HG02973 (cell line): ENCODE data around the gene MYO9A.
"Not testable (repeated sequence)": the region's sequence is repeated elsewhere in the genome, so short reads cannot be mapped to it uniquely, and the experiment has no call there.

Source experiments
- ATAC-seq: cut with Tn5 transposase; IDR thresholded peaks from one replicate; pipeline ENCODE4 v1.9.1; 2021; ENCODE audit warnings: moderate library complexity; ENCODE audit not compliant: unreplicated experiment

The MYO9A gene

DNA sequence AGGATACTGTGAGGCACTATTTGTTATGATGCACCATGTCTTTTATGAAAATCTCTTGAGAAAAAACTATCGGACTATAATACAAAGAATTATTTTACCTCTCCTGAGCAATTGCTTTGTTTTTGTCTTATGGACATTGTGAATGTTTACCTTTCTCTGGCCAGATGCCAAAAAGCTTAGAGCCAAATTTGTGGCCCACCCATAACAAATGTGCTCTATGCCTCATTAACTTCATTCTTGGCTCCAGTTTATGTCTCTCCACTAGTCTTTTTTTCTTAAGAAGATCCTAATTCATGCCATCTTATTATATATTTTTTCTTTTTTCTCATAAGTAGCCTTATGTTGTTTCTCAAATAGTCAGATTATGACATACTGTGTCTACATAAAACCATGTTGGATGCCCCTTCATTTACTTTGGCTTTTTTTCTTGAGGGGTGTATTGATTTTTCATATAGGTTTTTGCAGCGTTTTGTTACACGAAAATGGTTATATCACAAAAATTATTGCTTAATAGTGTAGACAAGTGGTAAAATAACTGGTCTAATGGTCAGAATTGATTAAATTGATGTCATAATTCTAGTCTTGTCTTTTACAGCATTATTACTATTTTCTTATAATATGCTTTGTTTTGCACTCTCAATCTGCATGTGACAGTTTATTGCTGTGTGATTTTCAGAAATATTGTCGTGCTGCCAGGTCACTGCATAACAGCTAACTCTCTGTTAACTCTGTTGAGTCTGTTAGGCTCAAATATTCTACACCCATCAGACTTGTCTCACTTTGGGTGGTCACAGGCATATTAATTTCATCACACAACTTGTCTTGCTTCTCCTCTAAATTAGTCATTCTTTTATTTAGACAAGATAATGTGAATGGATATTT lies 18.5 kb upstream of the MYO9A start:
- ATAC-seq, result no peak

GRCh38 chr15:72135719-72136118 lies 17.8 kb upstream of the MYO9A start:
- no peak for ATAC-seq

DNA sequence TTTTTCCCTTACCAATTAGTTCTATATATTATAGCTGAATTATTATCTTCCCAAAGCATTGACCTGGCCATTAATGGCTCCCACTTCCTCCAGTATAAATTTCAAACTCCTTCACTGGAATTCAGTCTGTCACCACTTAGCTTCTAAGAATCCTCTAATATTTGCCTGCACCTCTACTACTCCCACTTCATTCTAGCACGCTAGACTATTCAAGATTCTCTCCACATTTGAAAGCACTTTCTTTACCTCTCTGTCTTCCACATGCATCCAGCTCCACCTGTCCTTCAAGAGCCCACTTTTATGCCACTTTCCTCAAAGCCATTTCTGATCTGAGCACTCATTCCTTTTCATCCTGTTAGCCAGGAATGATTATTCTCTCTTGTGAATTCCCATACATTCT lies 15.3 kb upstream of the MYO9A start:
- ATAC-seq, result no peak

GRCh38 chr15:72131922-72132321 lies 14.0 kb upstream of the MYO9A start:
- no peak for ATAC-seq

- no peak for ATAC-seq
Measured at GRCh38 chr15:72130272-72130671, 12.3 kb upstream of the MYO9A start.

DNA sequence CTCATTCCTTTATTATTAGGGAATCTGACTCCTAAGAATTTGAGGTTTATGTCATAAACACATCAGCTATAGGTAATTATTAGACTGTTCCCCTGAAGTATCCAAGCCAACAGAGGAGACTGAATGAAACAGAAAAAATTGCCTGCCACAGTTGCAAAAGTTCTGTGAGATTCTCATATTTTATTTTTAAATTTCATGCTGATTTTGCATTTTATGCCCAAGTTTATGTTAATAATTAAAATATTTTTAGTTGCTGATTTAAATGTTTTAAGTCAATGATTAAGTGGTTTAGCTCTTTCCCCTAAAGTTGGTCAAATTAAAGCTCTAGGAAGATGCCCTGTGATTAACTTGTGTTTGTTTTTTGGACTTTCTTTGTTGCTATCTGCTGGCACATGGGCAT lies 10.4 kb upstream of the MYO9A start:
- no peak for ATAC-seq

DNA sequence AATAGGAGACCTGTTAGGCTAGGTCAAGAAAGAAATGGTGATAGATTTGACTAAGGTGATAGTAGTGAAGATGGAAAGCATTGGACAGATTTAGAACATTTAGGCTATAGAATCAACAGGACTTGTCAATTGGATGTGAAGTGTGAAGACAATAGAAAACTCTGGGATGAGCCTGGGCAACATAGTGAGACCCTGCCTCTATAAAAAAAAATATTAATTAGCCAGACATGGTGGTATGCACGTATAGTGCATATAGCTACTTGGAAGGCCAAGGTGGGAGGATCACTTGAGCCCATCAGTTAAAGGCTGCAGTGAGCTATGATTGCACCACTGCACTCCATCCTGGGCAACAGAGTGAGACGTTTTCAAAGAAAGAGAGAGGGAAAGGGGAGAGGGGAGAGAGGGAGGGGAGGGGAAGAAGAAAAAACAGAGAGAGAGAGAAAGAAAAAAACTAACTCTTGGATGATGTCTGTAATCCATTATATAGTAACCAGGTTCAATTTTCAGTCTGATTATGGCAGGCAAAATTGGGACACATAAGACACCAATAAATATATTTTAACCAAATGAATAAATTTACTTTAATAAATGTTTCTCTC lies 9.9 kb upstream of the MYO9A start:
- no peak for ATAC-seq

GRCh38 chr15:72124218-72124617 lies 6.3 kb upstream of the MYO9A start:
- no peak for ATAC-seq

DNA sequence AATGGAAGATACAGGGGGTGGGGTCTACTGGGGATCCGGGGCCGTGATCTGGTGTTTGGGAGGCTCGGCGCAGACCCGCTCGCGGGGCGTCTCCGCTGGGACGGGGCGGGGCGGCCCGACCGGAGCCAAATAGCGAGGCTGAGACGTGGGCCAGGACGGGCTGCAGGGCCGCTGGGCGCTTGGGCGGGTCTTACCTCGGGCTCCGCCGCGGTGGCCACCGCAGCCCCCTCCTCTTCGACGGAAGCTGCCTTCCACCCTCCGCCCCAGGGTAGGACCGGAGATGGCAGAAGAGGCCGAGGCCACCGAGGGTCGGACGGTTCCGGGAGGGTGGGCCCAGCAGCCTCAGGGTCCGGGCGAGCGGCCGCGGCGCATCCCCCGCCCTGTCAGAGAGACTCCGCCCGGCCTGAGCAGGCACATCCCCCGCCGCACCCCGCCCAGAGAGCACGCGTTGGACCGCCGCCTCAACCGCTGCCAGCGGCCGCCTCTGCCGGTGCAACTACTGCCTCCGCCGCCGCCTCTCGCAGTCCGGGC lies 399 bp downstream of the MYO9A start:
- peak; percentile 58 for ATAC-seq

DNA sequence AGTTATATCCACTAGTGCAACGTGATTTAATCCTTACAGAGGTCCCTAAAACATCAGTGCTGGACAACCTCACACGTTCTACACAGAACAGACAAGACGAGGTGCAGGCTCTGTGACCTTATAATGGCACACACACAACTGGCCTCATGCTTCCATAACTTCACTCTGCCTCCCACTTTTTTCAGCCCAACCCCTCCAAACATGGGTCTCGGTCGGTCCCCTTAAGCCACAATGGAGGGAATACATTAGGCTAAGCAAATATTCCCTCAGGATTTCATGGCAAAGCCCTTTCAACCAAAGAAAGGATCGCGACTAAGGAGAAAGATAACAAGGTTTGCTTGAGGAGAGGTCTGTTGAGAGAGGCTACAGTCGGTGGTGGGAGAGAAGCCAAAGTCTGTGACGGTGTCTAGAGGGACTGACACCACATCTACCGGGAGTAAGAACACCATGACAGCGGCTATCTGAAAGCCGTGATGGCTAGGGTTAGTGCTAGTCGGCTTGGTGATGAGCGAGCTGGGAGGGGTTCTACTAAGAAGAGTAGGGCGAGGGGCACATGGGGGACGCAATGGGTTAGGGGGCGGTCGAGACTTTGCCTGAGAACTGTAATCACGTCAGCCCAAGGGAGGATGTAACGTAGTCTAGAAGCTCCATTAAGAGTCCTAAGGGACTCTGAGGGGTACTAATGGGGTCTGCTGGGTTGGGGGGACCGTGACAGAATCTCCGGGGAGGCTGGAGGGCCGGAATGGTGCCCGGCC lies 1.0 kb downstream of the MYO9A start:
- ATAC-seq, result no peak

DNA sequence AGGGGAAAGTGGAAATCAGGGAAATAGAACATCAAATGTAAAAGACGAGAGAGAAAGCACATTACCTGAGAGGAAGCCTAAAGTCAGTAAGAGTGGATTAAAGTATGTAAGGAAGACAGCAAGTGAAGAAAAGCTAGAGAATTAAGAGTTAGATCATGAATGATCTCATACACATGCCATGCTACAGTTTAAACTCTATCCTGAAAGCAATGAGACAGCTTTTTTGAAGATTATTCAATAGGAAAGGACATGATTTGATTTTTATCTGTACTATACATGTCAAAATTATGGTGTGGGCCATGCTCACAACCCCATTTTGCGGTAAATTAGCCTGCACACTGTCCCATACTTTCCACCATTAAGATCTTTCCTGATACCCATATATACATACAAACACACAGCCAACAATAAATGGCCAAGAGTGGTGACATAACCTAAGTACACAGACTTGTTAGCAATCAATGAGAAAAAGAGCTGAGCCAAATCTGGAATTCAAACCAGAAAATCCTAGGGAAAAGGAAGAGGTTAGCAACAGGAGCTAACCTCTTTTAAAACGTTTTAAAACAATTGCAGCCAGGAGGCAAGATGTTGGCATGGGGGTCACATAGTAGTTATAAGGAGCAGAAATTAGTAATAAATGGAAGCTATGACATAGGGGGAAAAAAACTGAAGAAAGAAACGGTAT lies 4.5 kb downstream of the MYO9A start:
- no peak for ATAC-seq

GRCh38 chr15:72112805-72113204 lies 5.1 kb downstream of the MYO9A start:
- no peak for ATAC-seq

DNA sequence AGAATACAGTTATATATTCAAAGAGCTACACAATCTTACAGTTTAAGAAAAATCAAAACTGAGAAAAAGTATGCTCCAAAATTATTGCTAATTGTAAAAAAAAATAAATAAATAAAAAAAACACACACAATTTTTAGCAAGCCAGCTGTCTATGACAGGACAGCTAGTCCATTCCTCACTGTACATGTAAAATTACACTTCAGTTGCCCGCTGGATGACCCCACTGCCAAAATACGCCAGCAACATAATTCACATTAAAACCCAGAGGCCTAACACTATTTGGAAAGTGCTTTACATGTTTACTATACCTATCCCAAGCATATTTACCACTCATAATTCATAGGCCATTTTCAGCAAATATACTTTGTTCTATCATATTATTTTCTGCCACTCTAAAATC lies 5.8 kb downstream of the MYO9A start:
- ATAC-seq, result no peak

DNA sequence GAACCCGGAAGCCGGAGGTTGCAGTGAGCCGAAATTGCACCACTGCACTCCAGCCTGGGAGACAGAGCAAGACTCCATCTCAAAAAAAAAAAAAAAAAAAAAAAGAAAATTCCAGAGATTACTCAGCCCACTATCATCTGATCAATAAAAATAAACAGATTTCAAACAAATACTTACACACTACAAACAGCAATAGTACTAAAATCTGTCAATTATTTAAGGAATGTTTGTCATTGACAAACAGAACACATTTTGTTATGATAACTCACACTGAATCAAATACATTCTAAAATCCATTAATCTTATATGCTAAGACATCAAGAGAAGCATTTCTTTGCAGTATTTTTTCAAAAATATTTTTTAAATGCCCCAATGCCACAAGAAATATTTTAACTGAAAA lies 7.6 kb downstream of the MYO9A start:
- ATAC-seq, result no peak

GRCh38 chr15:72106068-72106467 lies 11.9 kb downstream of the MYO9A start:
- ATAC-seq, result no peak

GRCh38 chr15:72105111-72105510 lies 12.8 kb downstream of the MYO9A start:
- ATAC-seq, result no peak

DNA sequence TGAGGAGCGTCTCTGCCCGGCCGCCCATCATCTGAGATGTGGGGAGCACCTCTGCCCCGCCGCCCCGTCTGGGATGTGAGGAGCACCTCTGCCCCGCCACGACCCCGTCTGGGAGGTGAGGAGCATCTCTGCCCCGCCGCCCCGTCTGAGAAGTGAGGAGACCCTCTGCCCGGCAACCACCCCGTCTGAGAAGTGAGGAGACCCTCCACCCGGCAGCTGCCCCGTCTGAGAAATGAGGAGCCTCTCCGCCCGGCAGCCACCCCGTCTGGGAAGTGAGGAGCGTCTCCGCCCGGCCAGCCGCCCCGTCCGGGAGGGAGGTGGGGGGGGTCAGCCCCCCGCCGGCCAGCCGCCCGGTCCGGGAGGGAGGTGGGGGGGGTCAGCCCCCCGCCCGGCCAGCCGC lies 17.4 kb downstream of the MYO9A start:
- ATAC-seq, result not testable (repeated sequence)

DNA sequence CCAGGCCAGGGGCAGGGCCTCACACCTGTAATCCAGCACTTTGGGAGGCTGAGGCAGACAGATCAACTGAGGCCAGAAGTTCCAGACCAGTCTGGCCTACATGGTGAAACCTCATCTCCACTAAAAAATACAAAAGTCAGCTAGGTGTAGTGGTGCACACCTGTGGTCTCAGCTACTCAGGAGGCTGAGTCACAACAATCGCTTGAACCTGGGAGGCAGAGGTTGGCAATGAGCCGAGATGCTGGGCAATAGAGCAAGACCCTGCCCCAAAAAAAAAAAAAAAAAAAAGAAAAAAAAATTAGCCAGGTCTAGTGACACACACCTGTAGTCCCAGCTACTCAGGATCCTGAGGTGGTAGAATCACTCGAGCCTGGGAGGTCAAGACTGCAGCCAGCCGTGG lies 18.8 kb downstream of the MYO9A start:
- ATAC-seq, result no peak

DNA sequence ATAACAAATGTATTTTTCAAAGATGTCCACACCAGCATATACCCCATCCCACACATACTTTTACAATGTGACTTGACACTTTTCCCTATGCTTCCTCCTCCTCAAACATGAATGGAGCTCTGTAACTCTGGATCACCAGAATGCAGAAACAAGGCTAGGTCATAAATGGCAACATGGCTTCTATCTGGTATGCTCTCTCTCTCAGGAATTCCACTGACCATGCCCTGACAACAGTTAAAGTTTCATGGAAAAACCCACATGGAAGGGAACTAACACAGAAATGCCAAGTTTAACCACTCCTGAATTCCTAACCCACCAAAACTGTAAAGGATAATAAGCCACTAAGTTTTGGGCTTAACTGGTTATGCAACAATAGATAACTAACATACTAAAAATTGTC lies 19.9 kb downstream of the MYO9A start:
- ATAC-seq, result no peak

DNA sequence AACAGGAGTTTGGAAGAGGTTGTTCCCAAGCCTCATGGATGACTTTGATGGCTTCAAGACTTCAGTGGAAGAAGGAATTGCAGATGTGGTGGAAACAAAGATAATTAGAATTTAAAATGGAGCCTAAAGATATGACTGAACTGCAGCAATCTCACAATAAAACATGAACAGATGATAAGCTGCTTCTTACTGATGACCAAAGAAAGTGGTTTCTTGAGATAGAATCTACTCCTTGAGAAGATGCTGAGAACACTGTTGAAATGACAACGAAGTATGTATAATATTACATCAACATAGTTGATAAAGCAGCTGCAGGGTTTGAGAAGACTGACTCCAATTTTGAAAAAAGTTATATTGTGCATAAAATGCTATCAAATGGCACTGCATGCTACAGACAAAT lies 21.2 kb downstream of the MYO9A start:
- ATAC-seq, result no peak

DNA sequence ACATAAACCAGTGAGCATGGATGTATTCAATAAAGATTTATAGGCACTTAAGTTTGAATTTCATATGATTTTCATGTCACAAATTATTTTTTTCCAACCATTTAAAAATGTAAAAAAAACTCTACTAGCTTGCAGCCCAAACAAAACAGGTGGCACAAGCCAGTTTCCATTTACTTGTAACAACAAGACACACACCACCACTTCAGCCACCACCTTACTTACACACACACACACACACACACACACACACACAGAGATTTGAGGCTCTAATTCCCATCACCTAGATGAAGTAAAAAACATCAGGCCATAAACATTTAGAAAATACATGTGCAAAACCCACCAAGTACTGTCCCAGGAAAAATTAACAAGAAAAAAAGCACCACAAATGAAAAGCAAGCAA lies 25.3 kb downstream of the MYO9A start:
- no peak for ATAC-seq
